Spinal cord (tissue), 10 donors: ENCODE results near the gene NCMAP. TPM values are rescaled to one million over a fixed set of nuclear protein-coding genes. Genes with fewer than 3 reads are reported as not detected.
"Not testable (repeated sequence)": the region's sequence is repeated elsewhere in the genome, so short reads cannot be mapped to it uniquely, and the experiment has no call there.

Experiments used
- DNase-seq, 6 donors: peaks; one replicate each; pipeline versions ENCODE4 v3.0.0 to v3.0.0-alpha.2; 2013 to 2015; ENCODE audit warnings: low spot score in 6 of 6, low read depth in 4 of 6
- H3K27ac ChIP-seq: one replicate; pipeline ENCODE4 v1.5.1; 2013; ENCODE audit warnings: low read depth, low read length, control low read depth
- H3K27me3 ChIP-seq: one replicate; pipeline ENCODE4 v1.6.1; 2013; ENCODE audit warnings: low read length; ENCODE audit not compliant: control insufficient read depth, insufficient read depth
- H3K36me3 ChIP-seq: one replicate; pipeline ENCODE4 v1.6.1; 2013; ENCODE audit warnings: low read length; ENCODE audit not compliant: control insufficient read depth, insufficient read depth
- H3K4me1 ChIP-seq: one replicate; pipeline ENCODE4 v1.6.1; 2013; ENCODE audit warnings: low read length; ENCODE audit not compliant: control insufficient read depth, insufficient read depth
- H3K4me3 ChIP-seq: one replicate; pipeline ENCODE4 v1.5.1; 2013; ENCODE audit warnings: low read depth, low read length, control low read depth
- H3K9me3 ChIP-seq: one replicate; pipeline ENCODE4 v1.6.1; 2013; ENCODE audit warnings: low read length; ENCODE audit not compliant: control insufficient read depth, insufficient read depth
- whole genome bisulfite sequencing: methylation state at CpG from one replicate; pipeline ENCODE4 v1.1.5; 2013; ENCODE audit warnings: missing lambda C conversion rate; ENCODE audit not compliant: insufficient coverage; 5-methylcytosine and 5-hydroxymethylcytosine counted together
- polyA plus RNA-seq, 2 donors: library from polyadenylated mRNA; unstranded; fragments of 120-200 nt; gene quantifications; one replicate each; pipeline ENCODE4 v1.2.1, GENCODE V29; 2013; ENCODE audit not compliant: insufficient read length in 2 of 2
- total RNA-seq, 2 donors: library from RNA; depleted of rRNA in 1 of 2; stranded (reverse); fragments of 120-200 nt in 1 of 2; fragments of >200 nt in 1 of 2; gene quantifications; one replicate each; pipeline versions ENCODE4 v1.2.3 to v1.2.4, GENCODE V29; 2013 to 2014
- donor health status: healthy.

NCMAP gene
- total and polyA plus RNA-seq, 4 donors = 0.08 to 10.7 (median 1.1) TPM

DNA sequence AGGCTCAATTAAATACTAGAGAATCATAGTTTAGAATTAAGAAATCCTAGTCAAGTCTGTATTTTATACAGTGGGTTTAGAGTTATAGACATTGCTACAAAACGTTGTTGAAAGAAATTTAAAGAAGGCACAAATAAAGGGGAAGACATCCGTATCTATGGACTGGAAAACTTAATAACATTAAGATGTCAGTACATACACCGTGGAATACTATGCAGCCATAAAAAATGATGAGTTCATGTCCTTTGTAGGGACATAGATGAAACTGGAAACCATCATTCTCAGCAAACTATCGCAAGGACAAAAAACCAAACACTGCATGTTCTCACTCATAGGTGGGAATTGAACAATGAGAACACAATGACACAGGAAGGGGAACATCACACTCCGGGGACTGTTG lies 35.6 kb upstream of the NCMAP start:
- not testable (repeated sequence) for H3K4me3 ChIP-seq, DNase-seq, H3K27me3 ChIP-seq, H3K9me3 ChIP-seq, H3K4me1 ChIP-seq, H3K36me3 ChIP-seq, H3K27ac ChIP-seq
- WGBS = no CpG with 5 or more reads among the region's 5 CpGs

DNA sequence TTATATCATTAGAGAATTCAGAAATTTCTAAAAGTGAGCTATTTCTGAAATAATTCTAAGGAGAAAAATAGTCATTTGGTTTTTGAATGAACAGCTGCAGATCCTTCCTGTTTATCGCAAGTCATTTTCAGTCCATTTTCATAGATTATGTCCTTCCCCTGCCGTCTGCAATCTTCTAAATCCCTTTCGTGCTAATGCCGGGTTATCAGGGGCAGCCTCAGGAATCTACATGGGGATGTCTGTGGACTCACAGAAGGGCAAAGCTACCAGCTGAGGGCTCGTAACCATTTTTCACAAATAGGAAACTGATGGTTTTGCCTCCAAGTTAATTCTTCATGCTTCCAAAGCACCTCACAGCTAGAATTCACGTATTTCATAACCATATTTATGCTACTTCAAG lies 30.3 kb upstream of the NCMAP start:
- H3K27ac ChIP-seq = no peak overlapping the region
- DNase-seq = no peak
- WGBS = no CpG with 5 or more reads among the region's 6 CpGs
- no peak overlapping the region for H3K4me3 ChIP-seq
- no peaks in the 10 kb centered on the region for H3K9me3 ChIP-seq
- no peaks in the 10 kb centered on the region for H3K4me1 ChIP-seq
- no peaks in the 10 kb centered on the region for H3K27me3 ChIP-seq
- no peaks in the 10 kb centered on the region for H3K36me3 ChIP-seq

DNA sequence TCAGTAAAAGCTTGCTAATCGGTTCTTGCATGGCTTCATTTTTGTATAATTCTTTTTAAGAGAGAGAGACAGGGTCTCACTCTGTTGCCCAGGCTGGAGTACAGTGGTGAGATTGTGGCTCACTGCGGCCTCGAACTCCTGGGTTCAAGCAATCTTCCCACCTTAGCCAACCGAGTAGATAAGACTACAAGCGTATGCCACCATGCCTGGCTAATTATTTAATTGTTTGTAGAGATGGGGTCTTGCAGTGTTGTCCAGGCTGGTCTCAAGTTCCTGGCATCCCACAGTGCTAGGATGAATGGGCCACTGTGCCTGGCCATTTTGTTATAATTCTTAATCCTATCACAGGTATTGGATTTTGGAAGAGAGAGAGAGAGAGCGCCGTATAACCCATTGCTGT lies 29.8 kb upstream of the NCMAP start:
- no peak overlapping the region for H3K4me3 ChIP-seq
- DNase-seq = no peak
- H3K36me3 ChIP-seq = no peaks in the 10 kb centered on the region
- no peaks in the 10 kb centered on the region for H3K9me3 ChIP-seq
- H3K27ac ChIP-seq = no peak overlapping the region
- H3K4me1 ChIP-seq = no peaks in the 10 kb centered on the region
- WGBS = 96% methylated on average over 3 of the region's 7 CpGs
- no peaks in the 10 kb centered on the region for H3K27me3 ChIP-seq

DNA sequence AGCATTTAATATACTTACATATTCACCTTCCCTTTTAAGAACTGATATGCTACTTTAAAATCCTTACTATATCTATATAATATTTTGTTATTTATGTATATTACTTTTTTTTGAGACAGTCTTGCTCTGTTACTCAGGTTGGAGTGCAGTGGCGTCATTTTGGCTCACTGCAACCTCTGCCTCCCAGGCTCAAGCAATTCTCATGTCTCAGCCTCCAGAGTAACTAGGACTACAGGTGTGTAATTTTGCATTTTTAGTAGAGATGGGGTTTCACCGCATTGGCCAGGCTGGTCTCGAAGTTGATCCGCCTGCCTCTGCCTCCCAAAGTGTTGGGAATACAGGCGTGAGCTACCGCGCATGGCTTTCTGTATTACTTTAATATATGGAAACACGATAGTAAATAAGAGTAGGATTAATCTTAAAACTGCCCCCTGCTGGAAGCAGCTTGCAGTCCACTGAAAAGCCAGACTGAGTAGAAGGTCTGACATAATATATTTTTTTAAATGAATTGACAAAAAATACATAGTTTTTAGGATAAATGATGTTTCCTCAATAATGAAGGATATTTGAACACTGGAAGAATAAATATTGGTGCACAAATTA lies 28.8 kb upstream of the NCMAP start:
- Histone ChIP-seq H3K4me1 (no peaks in the 10 kb centered on the region), H3K9me3 (no peaks in the 10 kb centered on the region), H3K4me3 (no peak overlapping the region), H3K27me3 (no peaks in the 10 kb centered on the region), H3K36me3 (no peaks in the 10 kb centered on the region), H3K27ac (no peak overlapping the region)
- 67% methylated on average over 1 of the region's 8 CpGs for WGBS
- peak in 1 of 6 donors; percentile 32 for DNase-seq

DNA sequence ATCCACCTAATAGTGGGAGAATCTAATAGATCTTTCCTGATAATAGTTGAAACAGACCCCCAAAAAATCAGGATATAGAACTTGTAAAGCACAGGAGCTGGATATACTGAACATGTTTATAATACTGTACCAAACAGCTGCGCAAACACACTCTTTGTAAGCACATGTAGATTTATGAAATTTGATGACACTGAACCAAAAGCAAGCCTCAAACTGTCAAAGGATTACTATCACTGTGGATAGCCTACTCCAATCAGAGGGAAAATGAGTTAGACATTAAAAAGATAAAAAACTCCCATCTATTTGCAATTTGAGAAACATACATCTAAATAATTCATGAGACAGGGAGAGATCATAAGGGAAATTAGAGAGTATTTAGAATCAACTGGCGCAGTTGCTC lies 27.1 kb upstream of the NCMAP start:
- Histone ChIP-seq H3K36me3 (no peaks in the 10 kb centered on the region), H3K4me1 (no peaks in the 10 kb centered on the region), H3K27ac (no peak overlapping the region), H3K9me3 (no peaks in the 10 kb centered on the region), H3K27me3 (no peaks in the 10 kb centered on the region), H3K4me3 (no peak overlapping the region)
- peak in 1 of 6 donors; percentile 32 for DNase-seq
- WGBS = no CpG with 5 or more reads among the region's 2 CpGs

DNA sequence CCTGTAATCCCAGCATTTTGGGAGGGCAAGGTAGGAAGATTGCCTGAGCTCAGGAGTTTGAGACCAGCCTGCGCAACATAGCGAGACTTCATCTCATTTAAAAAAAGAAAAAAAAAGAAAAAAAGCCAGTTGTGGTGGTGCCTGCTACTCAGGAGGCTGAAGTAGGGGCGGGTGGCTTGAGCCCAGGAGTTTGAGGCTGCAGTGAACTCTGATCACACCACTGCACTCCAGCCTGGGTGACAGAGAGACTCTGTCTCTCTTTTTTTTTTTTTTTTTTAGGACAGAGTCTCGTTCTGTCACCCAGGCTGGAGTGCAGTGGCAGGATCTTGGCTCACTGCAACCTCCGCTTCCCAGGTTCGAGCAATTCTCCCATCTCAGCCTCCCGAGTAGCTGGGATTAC lies 26.6 kb upstream of the NCMAP start:
- not testable (repeated sequence) for H3K4me1 ChIP-seq, H3K36me3 ChIP-seq, H3K27ac ChIP-seq, H3K27me3 ChIP-seq, DNase-seq, H3K4me3 ChIP-seq, H3K9me3 ChIP-seq
- WGBS = 90% methylated on average over 3 of the region's 7 CpGs

DNA sequence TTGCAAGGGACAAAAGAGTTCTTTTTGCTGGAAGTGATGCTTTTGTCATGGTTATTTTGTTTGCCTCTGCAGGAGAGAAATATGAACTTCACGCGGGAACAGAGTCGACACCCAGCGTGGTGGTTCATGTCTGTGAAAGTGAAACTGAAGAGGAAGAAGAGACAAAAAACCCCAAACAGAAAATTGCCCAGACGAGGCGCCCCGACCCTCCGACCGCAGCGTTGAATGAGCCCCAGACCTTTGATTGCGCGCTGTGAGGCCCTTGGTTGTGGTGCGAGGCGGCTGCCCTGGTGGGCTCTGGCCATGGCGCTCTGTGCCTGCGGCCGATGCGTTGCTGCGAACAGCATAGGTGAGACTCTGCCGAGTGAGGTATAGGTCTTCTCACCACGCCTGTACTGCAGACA lies 20.9 kb upstream of the NCMAP start:
- WGBS = 56% methylated on average over 15 of the region's 21 CpGs
- no peak overlapping the region for H3K4me3 ChIP-seq
- no peak for DNase-seq
- no peaks in the 10 kb centered on the region for H3K27me3 ChIP-seq
- no peaks in the 10 kb centered on the region for H3K9me3 ChIP-seq
- H3K27ac ChIP-seq = no peak overlapping the region
- H3K4me1 ChIP-seq = no peaks in the 10 kb centered on the region
- peaks cover 4% of the 10 kb centered on the region for H3K36me3 ChIP-seq

DNA sequence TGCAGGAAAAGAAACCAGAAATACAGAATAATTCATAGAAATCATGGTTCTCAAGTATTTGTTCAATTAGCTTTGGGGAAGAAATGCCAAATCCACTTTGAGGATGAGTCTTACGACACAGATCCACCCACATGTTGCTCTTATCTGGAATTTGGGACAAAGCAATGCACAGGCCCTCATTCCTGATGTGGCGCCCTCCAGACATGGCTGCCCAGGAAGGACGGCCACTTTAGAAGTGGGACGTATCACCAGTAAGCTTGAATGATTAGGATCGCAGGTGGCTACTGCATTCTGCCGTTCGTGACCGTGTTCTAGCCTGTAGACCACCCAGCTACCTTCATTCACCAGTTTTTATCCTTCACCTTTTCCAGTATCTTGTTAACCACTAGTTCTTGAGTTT lies 20.1 kb upstream of the NCMAP start:
- no peak overlapping the region for H3K4me3 ChIP-seq
- H3K36me3 ChIP-seq = peaks cover 4% of the 10 kb centered on the region
- H3K27me3 ChIP-seq = no peaks in the 10 kb centered on the region
- H3K9me3 ChIP-seq = no peaks in the 10 kb centered on the region
- no peak for DNase-seq
- no peak overlapping the region for H3K27ac ChIP-seq
- no peaks in the 10 kb centered on the region for H3K4me1 ChIP-seq
- 98% methylated on average over 8 of the region's 8 CpGs for WGBS

DNA sequence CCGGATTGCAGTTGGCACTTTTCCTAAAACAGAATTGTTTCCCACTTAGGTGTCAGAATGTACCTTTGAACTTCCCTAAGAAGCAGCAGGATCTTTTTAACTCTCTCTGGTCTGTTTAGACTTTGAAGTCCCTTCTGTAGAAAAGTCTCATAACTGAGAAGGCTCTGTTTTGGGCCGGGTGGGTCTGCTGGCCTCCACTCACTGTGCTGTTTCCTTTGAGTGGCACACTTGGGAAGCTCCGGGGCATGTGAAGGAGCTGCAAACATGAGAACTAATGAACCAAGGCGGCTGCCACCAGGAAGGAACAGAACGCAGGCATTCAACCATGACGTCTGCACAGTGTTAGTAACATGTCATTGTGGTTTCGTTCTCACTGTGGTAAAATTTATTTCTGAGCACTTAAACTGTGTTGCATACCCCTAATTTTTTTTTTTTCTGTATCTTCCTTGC lies 19.5 kb upstream of the NCMAP start:
- 37% methylated on average over 3 of the region's 7 CpGs for WGBS
- DNase-seq = peak in 1 of 6 donors; percentile 11

DNA sequence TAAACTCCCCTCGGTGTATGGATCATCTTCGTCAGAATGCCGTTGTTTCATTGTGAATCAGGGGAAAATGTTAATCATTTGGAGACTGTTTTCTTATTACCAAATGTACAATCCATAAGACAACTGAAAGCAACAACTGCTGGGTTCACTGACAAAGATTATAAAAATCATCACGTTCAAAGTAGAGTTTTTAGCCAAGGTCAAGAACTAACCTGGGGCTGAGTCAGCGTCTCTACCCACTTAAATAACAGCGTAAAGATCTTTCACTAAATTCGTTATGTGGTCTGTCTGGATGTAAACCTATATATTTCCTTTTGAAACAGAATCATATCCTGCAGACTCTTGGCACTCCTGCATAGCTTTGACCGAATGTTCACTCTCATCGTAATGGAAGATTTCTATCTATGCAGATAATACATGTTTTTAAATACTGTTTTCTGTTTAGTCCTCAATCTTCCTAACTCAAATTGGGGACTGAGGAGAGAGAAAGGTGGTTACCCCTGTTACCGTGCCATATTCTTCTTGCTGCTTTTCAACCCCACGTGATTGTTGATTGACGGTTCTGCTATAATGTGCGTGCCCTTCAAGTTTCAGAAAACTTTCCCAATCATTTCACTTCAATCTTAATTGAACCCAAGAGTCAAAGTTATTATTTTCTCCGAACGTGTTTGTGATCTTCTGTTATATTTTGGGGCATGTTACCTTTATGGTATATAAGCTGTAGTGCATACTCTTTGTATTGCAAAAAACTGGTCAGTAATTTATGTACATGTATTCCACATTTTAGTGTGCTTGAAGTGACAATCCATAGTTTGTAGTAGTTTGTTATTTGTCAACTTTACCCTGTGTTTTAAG lies 15.6 kb upstream of the NCMAP start:
- 71% methylated on average over 1 of the region's 15 CpGs for WGBS
- DNase-seq = no peak
- no peak overlapping the region for H3K4me3 ChIP-seq

More for the DNA sequence above, 19.5 kb upstream of the NCMAP start:
- Histone ChIP-seq H3K36me3 (peaks cover 4% of the 10 kb centered on the region), H3K4me1 (no peaks in the 10 kb centered on the region), H3K9me3 (no peaks in the 10 kb centered on the region), H3K27me3 (no peaks in the 10 kb centered on the region), H3K27ac (no peak overlapping the region), H3K4me3 (no peak overlapping the region)

More for the DNA sequence above, 15.6 kb upstream of the NCMAP start:
- Histone ChIP-seq H3K27ac (no peak overlapping the region), H3K36me3 (peaks cover under 1% of the 10 kb centered on the region), H3K4me1 (no peaks in the 10 kb centered on the region), H3K27me3 (no peaks in the 10 kb centered on the region), H3K9me3 (no peaks in the 10 kb centered on the region)
